Femur (tissue), 1 donor: ENCODE data around the gene KCNT1.

ENCODE experiments used
- DNase-seq: peaks from one replicate; pipeline ENCODE4 v3.0.0-alpha.2; 2017

Gene KCNT1

GRCh38 chr9:135825435-135826187 is 123.6 kb downstream of the KCNT1 start:
- no peak for DNase-seq

- DNase-seq = no peak
Measured at GRCh38 chr9:135826188-135826545, 124.2 kb downstream of the KCNT1 start.

GRCh38 chr9:135827301-135827700 is 125.3 kb downstream of the KCNT1 start:
- no peak for DNase-seq

- DNase-seq = no peak
Measured at GRCh38 chr9:135827866-135828580, 126.0 kb downstream of the KCNT1 start.

- DNase-seq = no peak
Measured at GRCh38 chr9:135828656-135829055, 126.7 kb downstream of the KCNT1 start.

- DNase-seq = no peak
Measured at GRCh38 chr9:135830496-135830895, 128.5 kb downstream of the KCNT1 start.

GRCh38 chr9:135833864-135834263 is 131.9 kb downstream of the KCNT1 start:
- DNase-seq = no peak

GRCh38 chr9:135835131-135835530 is 133.1 kb downstream of the KCNT1 start:
- no peak for DNase-seq

- DNase-seq = no peak
Measured at GRCh38 chr9:135839516-135839915, 137.5 kb downstream of the KCNT1 start.

GRCh38 chr9:135840107-135840506 is 138.1 kb downstream of the KCNT1 start:
- DNase-seq = no peak

- no peak for DNase-seq
Measured at GRCh38 chr9:135840539-135840938, 138.6 kb downstream of the KCNT1 start.
